Skin epidermis (tissue), 12 donors: ENCODE data around the gene ENPP5.

Experiments
- H3K27ac ChIP-seq, 21 experiments: fragments of 200-600 bp; sonication (generic) in 11 of 21; one replicate each; pipeline ENCODE4 v1.5.0; 2020; ENCODE audit warnings: mild to moderate bottlenecking in 3 of 21, inconsistent platforms in 2 of 21, moderate library complexity in 2 of 21
- H3K4me3 ChIP-seq, 7 experiments: fragments of 200-600 bp; sonication (generic) in 2 of 7; one replicate each; pipeline ENCODE4 v1.5.0; 2020; ENCODE audit warnings: inconsistent platforms in 2 of 7, mild to moderate bottlenecking in 2 of 7, moderate library complexity in 1 of 7

The ENPP5 gene

GRCh38 chr6:46116289-46116688 lies 54.5 kb downstream of the ENPP5 start:
- Histone ChIP-seq H3K27ac (no peak overlapping the region), H3K4me3 (no peak overlapping the region)

DNA sequence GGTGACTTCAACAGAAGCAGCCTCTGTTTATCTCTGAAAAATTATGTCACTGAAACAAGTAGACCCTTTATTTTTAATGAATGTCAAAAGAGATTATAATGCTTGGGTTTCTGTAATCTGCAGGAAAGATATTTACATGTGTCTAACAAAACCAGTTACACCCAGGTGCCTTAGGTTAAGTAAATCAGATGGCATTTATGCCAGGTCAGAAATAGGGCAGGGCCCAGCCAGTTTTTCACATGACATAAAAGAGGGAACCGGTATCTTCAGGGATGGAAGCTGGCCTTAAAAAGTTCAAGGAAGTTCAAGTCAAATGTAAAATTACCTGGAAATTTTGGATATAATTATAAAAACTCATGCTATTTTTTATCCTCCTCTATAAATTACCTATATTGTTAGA lies 55.1 kb downstream of the ENPP5 start:
- H3K4me3 ChIP-seq = no peak overlapping the region
- no peak overlapping the region for H3K27ac ChIP-seq

- H3K27ac ChIP-seq = no peak overlapping the region
Observed at GRCh38 chr6:46113370-46113769, 57.4 kb downstream of the ENPP5 start.

More at GRCh38 chr6:46113370-46113769, 57.4 kb downstream of the ENPP5 start:
- H3K4me3 ChIP-seq = no peak overlapping the region
